Neutrophil (primary cell): ENCODE measurements around the gene NOD2.

Experiments used
- H3K27ac ChIP-seq: fragments of 200-600 bp; sonication (generic); 2 replicates; pipeline ENCODE4 v1.5.1; 2016; ENCODE audit warnings: mild to moderate bottlenecking, moderate library complexity
- H3K27me3 ChIP-seq: fragments of 200-600 bp; sonication (generic); 2 replicates; pipeline ENCODE4 v1.6.0; 2016; ENCODE audit warnings: mild to moderate bottlenecking
- H3K36me3 ChIP-seq: fragments of 200-600 bp; sonication (generic); 2 replicates; pipeline ENCODE4 v1.5.1; 2017
- H3K4me1 ChIP-seq, 2 experiments: fragments of 200-600 bp in 1 of 2; sonication (generic) in 1 of 2; 1 replicate in 1 of 2; 2 replicates in 1 of 2; pipeline versions ENCODE4 v1.5.1 to v1.6.1; 2013 to 2016; ENCODE audit warnings: low read depth in 1 of 2, low read length in 1 of 2, mild to moderate bottlenecking in 1 of 2, moderate library complexity in 1 of 2; ENCODE audit not compliant: control insufficient read depth in 1 of 2, insufficient read depth in 1 of 2
- H3K4me3 ChIP-seq, 2 experiments: fragments of 200-600 bp in 1 of 2; sonication (generic) in 1 of 2; 1 replicate in 1 of 2; 2 replicates in 1 of 2; pipeline ENCODE4 v1.5.1; 2013 to 2016; ENCODE audit warnings: low read depth in 1 of 2, low read length in 1 of 2, mild to moderate bottlenecking in 1 of 2, moderate library complexity in 1 of 2
- H3K9me3 ChIP-seq: fragments of 200-600 bp; sonication (generic); 2 replicates; pipeline ENCODE4 v1.5.1; 2016
- TF ChIP-seq, protein P1 (sequence below): fragments of 200-600 bp; sonication (generic); IDR thresholded peaks from 2 replicates; pipeline ENCODE4 v1.5.1; 2016; ENCODE audit warnings: antibody characterized with exemption

Gene NOD2

DNA sequence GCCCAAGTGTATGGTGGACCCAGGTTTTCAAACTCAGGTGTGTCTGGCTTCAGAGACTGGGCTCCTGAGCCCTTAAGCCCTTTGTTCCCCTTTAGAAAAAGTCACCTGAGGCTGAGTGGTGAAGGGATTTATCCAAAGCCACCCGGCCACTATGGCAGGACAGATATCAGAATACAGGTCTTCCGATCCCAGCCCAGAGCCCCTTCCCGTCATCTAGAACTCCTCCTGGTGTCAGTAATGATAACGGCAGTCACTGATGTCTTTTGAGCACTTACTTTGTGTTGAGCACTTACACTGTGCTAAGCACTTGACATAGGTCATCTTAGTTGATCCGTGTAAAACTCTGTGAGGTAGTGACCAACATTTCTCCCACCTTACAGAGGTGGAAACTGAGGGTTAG, 16.6 kb downstream of the NOD2 start:
- H3K4me1 ChIP-seq: peaks cover 82 to 85% of the 10 kb centered on the region in 2 experiments
- TF ChIP-seq, protein P1, sequence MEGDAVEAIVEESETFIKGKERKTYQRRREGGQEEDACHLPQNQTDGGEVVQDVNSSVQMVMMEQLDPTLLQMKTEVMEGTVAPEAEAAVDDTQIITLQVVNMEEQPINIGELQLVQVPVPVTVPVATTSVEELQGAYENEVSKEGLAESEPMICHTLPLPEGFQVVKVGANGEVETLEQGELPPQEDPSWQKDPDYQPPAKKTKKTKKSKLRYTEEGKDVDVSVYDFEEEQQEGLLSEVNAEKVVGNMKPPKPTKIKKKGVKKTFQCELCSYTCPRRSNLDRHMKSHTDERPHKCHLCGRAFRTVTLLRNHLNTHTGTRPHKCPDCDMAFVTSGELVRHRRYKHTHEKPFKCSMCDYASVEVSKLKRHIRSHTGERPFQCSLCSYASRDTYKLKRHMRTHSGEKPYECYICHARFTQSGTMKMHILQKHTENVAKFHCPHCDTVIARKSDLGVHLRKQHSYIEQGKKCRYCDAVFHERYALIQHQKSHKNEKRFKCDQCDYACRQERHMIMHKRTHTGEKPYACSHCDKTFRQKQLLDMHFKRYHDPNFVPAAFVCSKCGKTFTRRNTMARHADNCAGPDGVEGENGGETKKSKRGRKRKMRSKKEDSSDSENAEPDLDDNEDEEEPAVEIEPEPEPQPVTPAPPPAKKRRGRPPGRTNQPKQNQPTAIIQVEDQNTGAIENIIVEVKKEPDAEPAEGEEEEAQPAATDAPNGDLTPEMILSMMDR: no peak
- no peaks in the 10 kb centered on the region for H3K27me3 ChIP-seq
- H3K36me3 ChIP-seq: peaks cover 42% of the 10 kb centered on the region
- H3K27ac ChIP-seq: peak overlapping the region; percentile 92
- no peaks in the 10 kb centered on the region for H3K9me3 ChIP-seq
- peak overlapping the region; percentile 31 to 52 for H3K4me3 ChIP-seq

DNA sequence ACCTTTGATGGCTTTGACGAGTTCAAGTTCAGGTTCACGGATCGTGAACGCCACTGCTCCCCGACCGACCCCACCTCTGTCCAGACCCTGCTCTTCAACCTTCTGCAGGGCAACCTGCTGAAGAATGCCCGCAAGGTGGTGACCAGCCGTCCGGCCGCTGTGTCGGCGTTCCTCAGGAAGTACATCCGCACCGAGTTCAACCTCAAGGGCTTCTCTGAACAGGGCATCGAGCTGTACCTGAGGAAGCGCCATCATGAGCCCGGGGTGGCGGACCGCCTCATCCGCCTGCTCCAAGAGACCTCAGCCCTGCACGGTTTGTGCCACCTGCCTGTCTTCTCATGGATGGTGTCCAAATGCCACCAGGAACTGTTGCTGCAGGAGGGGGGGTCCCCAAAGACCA, 17.6 kb downstream of the NOD2 start:
- peaks cover 42% of the 10 kb centered on the region for H3K36me3 ChIP-seq
- TF ChIP-seq, protein P1: no peak
- H3K4me3 ChIP-seq: no peak overlapping the region
- H3K4me1 ChIP-seq: peaks cover 93 to 94% of the 10 kb centered on the region in 2 experiments
- H3K27ac ChIP-seq: peak overlapping the region; percentile 92
- no peaks in the 10 kb centered on the region for H3K27me3 ChIP-seq
- no peaks in the 10 kb centered on the region for H3K9me3 ChIP-seq

DNA sequence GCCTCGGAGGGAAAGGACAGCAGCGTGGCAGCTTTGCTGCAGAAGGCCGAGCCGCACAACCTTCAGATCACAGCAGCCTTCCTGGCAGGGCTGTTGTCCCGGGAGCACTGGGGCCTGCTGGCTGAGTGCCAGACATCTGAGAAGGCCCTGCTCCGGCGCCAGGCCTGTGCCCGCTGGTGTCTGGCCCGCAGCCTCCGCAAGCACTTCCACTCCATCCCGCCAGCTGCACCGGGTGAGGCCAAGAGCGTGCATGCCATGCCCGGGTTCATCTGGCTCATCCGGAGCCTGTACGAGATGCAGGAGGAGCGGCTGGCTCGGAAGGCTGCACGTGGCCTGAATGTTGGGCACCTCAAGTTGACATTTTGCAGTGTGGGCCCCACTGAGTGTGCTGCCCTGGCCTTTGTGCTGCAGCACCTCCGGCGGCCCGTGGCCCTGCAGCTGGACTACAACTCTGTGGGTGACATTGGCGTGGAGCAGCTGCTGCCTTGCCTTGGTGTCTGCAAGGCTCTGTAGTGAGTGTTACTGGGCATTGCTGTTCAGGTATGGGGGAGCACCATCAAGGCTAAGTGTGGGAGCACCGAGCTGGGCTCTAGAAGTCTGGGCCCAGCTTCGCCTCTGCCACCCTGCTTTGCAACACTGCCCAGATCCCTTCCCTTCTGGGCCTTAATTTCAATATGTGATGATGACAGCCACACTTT, 18.6 kb downstream of the NOD2 start:
- H3K27me3 ChIP-seq: no peaks in the 10 kb centered on the region
- H3K9me3 ChIP-seq: no peaks in the 10 kb centered on the region
- peak overlapping the region; percentile 92 for H3K27ac ChIP-seq
- TF ChIP-seq, protein P1: no peak
- peak overlapping the region in 1 of 2 experiments; percentile 44 for H3K4me3 ChIP-seq
- H3K4me1 ChIP-seq: peaks cover 100% of the 10 kb centered on the region in 2 experiments
- peaks cover 42% of the 10 kb centered on the region for H3K36me3 ChIP-seq

DNA sequence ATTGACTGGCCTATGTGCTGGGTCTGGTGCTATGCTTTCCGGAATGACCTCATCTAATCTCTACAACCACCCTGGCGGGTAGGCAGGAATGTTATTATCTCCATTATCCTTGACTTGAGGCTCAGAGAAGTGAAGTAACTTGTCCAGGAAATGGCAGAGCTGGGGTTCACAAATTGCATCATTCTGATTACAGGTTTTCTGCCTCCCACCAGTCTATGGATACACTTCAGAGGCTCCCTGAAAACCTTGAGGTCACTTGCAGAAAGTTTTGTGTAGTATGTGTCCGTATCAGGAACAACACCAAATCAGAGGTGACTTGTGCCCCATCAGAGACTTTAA, 19.1 kb downstream of the NOD2 start:
- H3K4me3 ChIP-seq: peak overlapping the region; percentile 14 to 44
- H3K4me1 ChIP-seq: peaks cover 100% of the 10 kb centered on the region in 2 experiments
- H3K27me3 ChIP-seq: no peaks in the 10 kb centered on the region
- H3K9me3 ChIP-seq: no peaks in the 10 kb centered on the region
- TF ChIP-seq, protein P1: no peak
- H3K27ac ChIP-seq: peak overlapping the region; percentile 92
- H3K36me3 ChIP-seq: peaks cover 46% of the 10 kb centered on the region

DNA sequence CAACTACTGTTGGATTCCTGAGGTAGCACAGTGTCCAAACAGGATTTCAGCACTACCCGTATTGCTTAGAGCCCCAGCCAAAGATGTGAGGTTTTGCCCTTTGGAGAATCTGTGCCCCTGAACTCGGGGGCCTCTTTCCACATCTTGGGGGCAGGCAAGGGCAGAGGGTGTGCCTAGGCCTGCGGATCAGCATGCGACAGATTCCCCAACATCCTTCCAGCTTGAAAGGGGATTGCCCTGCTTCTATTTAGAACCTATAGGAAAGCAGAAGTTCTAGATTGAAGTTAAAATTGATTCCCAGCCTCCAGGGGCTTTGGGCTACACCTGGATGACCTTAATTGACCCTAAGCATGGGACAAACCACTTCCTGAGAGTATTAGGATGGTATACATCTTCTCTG, 19.6 kb downstream of the NOD2 start:
- H3K27me3 ChIP-seq: no peaks in the 10 kb centered on the region
- TF ChIP-seq, protein P1: no peak
- H3K36me3 ChIP-seq: peaks cover 47% of the 10 kb centered on the region
- H3K4me3 ChIP-seq: peak overlapping the region; percentile 14 to 44
- H3K4me1 ChIP-seq: peaks cover 100% of the 10 kb centered on the region in 2 experiments
- peak overlapping the region; percentile 92 for H3K27ac ChIP-seq
- H3K9me3 ChIP-seq: no peaks in the 10 kb centered on the region
